T-helper 1 cell treated with Interleukin-12 subunit alpha and Interleukin-12 subunit beta and Interleukin-4 antibody, amounts not matched to agents 30 ng/mL and 1 ng/mL, for 36 hours (primary cell): Measurements from ENCODE around the gene LRRC75B. TPM values are rescaled to one million over a fixed set of nuclear protein-coding genes. Genes with fewer than 3 reads are reported as not detected.
"Not testable (repeated sequence)": the region's sequence is repeated elsewhere in the genome, so short reads cannot be mapped to it uniquely, and the experiment has no call there.

Source experiments
- intact Hi-C: fragments of 100-400 bp; cut with micrococcal nuclease; formaldehyde crosslinking; loops from one replicate; pipeline ENCODE4 v1.15.1; 2024
- total RNA-seq: library from RNA; stranded (reverse); gene quantifications from 2 replicates; pipeline ENCODE4 v1.2.3, GENCODE V29; 2022

The LRRC75B gene, protein sequence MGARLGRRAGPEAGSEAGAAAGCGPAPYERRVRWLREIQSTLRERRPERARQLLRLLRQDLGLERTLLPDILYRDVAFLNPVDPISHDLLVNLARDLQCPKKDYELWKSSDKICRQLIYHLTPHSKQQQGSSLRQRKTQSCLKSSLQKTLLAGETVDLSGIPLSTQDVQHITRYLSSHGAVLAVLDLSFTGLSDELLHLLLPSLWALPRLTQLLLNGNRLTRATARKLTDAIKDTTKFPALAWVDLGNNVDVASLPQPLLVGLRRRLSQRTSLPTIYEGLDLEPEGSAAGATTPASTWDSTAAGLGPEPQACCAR
- total RNA-seq = 1.7 and 1.8 TPM in 2 replicates

DNA sequence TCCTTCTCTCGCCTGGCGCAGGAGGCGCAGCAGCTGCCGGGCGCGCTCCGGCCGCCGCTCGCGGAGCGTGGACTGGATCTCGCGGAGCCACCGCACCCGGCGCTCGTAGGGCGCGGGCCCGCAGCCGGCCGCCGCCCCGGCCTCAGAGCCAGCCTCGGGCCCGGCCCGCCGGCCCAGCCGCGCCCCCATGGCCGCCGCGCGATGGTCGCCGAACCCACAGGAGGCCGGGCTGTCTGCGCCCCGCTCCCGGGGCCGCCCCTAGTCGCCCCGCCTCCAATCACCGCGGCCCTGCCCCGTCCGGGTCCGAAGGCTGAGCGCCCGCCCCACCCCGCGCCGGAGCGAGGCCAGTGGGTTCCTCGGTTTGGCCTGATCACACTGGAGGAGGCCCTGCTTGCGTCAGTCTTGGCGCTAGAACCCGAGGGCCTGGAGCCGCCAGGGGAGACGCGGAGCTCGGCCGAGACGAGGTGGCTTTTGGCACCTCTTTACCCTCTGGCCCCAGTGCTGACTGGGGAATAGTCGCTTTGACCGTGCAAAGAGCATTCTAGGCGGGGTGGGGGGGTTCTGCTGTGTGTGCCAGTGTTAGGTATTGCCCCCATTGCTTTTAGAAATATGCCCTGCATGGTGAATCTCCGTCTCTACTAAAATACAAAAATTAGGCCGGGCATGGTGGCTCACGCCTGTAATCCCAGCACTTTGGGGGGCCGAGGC is at the start of gene LRRC75B:
LRRC75B (minus strand) TSS at position 223 of the 708 bp plus-strand sequence; CDS start at position 189, 34 bp downstream.
- intact Hi-C loops = loop anchor here (2.0 kb wide), 1 partner anchor 38 kb away; the partner anchor contains the start of genes GUCD1 and SNRPD3

DNA sequence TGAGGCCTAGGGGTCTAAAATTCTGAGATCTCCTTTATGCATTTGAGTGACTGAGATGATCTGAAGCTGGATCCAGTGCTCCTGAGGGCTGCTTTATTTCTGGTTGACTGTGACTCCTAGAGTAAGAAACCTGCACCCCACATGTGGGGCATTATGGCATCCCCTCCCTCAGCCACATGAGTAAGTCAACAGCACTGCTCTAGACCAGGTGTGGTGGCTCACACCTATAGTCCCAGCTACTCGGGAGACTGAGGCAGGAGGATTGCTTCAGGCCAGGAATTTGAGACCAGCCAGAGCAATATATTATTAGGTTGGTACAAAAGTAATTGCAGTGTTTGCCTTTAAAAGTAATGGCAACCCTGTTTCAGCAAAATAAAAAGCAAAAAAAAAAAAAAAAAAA is 49.4 kb upstream of the LRRC75B start:
- intact Hi-C loops = not testable (repeated sequence)

DNA sequence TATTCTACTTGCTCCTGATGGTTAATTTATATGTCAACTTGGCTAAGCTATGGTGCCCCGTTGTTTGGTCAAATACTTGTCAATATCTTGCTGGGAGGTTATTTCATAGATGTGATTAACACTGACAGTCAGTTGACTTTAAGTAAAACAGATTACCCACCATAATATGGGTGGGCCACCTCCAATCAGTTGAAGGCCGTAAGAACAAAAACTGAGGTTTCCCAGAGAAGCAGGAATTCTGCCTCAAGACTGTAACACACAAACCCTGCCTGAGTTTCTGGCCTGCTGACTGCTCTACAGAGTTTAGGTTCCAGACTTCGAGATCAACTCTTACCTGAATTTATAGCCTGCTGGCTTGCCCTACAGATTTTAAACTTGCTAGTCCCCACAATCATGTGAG is 43.6 kb upstream of the LRRC75B start:
- intact Hi-C loops = not testable (repeated sequence)

DNA sequence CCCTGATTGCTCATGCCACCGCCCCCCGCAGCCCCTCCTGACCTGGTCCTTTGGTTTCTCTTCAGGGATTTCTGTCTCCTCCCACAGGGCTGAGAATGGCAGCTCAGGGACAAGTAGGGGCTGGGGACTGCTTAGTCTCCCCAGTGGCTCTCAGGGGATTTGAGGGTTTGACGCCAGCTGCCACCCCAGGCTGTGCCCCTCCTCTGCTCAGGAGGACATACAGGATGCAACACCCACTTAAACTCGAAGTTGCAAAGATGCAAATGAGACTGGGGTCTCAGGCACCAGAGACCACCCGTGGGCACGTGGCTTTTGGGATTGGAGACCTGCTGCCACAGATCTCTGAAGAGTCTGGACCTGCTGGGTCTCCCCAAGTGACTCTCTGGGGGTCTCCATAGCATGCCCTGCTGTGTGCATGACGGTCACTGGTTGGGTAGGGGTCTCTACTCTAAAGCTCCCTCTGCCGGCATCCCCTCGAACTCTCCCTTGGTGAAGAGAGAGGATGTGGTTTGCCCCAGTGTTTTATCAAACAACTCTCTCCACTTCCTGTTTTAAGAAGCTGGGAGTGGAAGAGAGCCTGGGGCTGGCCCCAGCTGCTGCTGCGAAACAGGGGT is 42.0 kb upstream of the LRRC75B start:
- intact Hi-C loops = not testable (repeated sequence)

DNA sequence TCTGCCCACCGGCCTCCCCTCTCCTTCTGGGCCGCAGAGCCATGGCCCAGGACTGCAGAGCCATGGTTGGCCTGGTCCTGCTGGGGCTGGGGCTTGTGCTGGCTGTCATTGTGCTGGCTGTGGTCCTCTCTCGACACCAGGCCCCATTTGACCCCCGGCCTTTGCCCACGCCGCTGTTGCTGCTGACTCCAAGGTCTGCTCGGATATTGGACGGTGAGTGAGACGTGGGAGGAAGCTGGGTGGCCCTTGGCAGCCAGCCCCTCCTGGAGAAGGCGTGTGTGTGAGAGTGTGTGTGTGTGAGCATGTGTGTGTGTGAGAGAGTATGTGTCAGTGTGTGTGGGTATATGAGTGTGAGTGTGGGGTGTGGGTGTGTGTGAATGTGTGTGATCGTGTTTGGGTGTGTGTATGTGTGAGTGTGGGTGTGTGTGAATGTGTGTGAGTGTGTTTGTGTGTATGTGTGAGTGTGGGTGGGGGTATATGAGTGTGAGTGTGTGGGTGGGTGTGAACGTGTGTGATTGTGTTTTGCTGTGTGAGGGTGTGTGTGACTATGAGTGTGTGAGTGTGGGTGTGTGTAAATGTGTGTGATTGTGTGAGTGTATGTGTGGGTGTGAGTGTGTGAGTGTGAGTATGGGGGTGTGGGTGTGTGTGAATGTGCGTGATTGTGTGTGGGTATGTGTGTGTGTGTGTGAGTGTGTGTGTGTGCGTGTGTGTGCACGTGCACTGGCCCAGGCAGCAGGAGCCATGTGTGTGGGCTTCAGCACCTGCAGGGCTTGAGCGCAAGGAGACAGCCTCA is 40.6 kb upstream of the LRRC75B start:
- intact Hi-C loops = not testable (repeated sequence)

DNA sequence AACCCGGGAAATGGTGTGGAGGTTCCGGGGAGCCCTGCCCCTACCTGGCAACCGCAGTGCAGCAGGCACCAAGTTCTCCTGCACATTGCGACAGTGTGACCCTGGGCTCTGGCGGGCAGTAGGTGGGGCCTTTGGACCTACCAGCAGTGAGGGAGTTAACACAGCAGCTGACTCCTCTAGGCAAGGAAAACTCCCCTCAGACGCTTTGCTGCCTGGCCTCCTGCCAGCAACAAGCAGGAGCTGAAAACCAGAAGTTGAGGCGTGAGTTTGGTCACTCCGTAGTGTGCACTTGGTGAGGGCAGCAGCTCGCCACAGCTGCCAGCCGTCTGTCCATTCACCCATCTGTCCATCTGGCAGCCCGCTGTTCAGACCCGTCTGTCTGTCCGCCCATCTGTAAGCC is 39.8 kb upstream of the LRRC75B start:
- intact Hi-C loops = not testable (repeated sequence)

DNA sequence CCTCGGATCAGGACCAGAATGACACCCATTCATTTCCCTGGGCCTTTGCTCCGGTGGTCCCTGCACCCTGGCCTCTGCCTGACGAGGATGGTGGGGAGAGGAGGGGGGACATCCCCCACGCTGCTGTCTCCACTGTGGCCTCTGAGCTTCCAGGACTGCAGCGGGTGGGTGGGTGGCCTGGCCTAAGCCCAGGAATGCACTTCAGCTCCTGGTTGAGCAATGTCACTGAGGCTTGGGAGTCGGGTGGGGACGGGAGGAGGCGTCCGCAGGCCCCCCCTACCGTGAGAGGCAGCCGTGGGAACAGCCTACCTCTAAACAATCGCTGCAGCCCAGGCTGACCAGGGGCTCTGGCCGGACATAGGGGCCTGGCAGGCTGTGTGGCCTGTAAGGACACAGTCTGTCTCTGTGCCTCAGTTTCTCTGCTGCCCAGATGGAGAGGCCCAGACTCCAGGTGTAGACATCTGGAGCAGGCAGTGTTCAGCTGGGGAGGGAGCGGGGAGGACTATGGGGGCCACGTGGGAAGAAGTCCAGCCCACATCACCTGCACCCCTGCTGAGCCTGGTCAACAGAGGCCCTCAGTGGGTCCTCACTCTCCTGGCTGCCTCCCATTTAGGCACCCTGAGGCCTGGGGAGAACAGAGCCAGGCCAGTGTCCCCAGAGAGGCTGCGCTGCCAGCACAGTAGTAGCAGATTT is 38.7 kb upstream of the LRRC75B start:
- intact Hi-C loops = not testable (repeated sequence)

DNA sequence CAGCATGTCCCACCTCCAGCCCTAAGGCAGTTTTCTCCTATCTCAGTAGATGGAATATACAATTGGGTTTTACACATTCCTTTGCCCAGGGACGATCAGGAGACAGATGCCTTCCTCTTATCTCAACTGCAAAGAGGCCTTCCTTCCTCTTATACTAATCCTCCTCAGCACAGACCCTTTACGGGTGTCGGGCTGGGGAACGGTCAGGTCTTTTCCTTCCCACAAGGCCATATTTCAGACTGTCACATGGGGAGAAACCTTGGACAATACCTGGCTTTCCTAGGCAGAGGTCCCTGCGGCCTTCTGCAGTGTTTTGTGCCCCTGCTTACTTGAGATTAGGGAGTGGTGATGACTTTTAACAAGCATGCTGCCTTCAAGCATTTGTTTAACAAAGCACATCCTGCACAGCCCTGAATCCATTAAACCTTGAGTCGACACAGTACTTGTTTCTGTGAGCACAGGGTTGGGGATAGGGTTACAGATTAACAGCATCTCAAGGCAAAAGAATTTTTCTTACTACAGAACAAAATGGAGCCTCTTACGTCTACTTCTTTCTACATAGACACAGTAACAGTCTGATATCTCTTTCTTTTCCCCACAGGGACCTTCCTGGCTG is 38.0 kb upstream of the LRRC75B start:
- intact Hi-C loops = not testable (repeated sequence)

DNA sequence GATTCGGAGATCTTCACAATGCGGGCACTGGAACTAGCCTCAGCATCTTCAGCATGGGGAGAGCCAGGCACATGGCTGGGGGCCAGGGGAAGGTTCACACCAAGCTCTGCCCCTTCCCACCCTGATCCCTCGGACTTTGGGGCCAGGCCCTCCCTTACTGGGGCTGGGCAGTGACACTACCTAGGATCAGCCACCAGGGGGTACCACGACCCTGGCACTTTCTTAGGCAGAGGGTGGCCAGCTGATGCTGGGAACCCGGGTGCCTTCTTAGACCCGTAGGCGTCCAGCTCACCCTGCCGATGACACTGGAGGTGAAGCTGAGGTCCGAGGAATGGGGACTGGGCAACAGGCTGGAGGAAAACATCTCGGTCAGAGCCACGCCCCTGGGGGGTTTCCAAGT is 36.2 kb upstream of the LRRC75B start:
- intact Hi-C loops = not testable (repeated sequence)

DNA sequence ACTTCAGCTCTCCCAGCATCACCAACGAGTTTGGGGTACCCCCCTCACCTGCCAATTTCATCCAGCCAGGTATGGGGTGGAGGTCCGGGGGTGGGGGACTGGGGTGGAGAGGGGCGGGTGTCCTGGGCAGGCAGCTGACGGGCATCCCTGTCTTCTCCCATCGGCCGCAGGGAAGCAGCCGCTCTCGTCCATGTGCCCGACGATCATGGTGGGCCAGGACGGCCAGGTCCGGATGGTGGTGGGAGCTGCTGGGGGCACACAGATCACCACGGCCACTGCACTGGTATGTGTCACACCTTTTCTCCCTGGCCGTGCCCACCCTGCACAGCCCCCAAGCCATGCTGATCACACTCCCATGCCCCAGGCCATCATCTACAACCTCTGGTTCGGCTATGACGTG is 35.0 kb upstream of the LRRC75B start:
- intact Hi-C loops = not testable (repeated sequence)

DNA sequence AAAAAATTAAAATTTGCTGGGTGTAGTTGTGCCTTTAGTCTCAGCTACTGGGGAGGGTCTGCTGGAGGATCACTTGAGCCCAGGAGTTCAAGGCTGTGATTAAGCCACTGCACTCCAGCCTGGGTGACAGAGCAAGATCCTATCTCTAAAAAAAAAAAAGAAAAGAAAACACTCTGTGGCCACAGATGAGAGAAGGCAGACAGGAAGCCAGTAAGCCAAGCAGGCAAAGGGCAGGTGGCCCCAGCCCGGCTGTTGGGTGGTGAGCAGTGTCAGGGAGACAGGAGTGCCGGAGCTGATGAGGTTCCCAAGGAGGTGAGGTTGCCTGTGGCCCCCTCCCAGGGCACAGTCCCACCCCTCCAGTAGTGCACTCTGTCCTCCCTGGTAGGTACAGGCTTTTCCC is 29.7 kb upstream of the LRRC75B start:
- intact Hi-C loops = not testable (repeated sequence)

DNA sequence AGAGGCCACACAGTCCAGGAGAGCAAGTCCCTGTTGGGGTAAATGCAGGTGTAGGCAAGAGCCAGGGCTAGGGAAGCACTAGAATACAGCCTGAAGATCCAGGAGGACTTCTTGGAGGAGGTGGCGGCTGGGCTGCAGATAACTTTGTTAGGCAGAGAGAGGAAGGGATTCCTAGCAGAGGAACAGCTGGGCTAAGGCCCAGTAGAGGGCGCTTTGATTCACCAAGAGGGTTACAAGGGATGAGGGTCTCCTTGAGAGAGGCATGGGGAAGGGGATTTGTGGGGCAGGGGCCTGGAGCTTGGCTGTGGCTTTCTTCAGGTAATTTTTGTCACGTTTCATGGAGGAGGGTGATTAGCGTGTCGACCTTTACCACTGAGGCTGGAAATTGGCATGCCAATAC is 28.4 kb upstream of the LRRC75B start:
- intact Hi-C loops = not testable (repeated sequence)

DNA sequence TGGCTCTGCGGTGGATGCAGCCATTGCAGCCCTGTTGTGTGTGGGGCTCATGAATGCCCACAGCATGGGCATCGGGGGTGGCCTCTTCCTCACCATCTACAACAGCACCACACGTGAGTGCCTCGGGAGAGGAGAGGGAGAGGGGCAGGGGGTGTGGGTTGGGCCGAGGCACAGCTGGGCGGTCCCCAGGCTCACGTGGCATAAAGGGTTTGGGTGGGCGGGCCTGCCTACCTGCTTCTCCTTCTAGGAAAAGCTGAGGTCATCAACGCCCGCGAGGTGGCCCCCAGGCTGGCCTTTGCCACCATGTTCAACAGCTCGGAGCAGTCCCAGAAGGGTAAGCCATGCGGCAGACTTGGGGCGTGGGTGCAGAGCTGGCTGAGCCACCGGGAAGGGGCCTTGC is 21.9 kb upstream of the LRRC75B start:
- intact Hi-C loops = not testable (repeated sequence)

DNA sequence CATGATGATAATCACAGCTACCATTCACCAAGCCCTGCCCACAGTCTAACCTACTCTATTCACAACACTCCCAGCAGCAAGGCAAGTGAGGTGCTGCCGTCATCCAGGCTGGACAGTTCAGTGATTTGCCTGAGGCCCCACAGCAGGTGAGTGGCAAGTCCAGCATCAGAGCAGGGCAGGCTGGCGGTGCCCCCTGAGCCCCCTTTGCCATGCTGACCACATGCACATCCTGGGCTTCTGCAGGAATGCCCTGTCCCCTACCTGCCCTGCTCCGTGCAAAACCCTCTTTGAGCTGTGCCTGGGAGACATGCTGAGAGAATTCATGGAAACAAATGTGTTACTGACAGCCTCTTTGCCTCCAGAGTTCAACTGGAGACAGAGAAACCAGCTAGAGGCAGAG is 17.0 kb upstream of the LRRC75B start:
- intact Hi-C loops = loop anchor here (10.0 kb wide), 1 partner anchor 175 kb away; no protein-coding TSS in a partner anchor

DNA sequence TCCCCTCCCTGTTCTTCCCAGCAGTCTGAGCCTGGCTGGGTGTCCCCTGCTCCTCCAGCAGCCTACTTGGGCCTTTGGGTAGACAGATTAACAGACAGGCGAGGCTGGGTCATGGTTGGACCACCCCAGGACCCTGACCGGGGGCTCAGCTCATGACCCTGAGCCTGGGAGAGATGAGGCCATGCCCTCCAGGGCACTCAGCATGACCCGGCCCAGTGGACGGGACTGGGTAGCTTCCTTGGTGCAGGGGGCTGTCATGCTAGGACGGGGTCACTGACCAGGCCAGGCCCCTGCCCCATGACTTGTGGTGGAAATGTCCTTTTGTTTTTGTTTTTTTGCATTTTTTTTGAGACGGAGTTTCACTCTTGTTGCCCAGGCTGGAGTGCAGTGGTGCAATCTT is 15.5 kb upstream of the LRRC75B start:
- intact Hi-C loops = loop anchor here (10.0 kb wide), 1 partner anchor 174 kb away; no protein-coding TSS in a partner anchor

DNA sequence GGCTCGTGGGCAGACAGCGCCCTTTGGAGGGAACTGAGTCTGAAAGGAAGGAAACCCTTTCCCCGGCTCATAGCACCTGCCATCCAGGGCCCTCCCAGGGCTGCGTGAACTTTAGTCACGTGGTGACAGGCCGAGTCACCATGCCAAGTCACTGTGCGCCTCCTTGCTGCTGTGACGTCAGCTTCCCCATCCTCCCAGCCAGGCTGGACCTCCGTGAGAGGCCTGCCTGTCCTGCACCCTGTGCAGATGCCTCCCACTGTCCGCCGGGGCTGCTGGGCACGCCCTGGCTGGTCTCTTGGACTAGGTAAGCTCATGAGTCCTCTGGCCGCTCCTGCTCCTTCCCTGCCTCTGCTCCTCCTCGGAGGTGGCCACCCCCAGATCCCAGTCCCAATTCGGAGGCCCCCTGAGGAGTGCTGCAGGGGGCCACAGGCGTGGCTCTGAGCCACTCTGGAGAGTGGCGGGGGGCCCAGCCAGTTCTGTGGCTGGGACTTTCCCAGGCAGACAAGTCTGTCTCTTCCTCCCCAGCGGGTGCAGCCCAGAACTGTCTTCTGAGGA is 14.6 kb upstream of the LRRC75B start:
- intact Hi-C loops = loop anchor here (2.0 to 10.0 kb wide), 2 partner anchors 53 to 173 kb away; partner anchors contain the start of genes GUCD1 and SNRPD3

DNA sequence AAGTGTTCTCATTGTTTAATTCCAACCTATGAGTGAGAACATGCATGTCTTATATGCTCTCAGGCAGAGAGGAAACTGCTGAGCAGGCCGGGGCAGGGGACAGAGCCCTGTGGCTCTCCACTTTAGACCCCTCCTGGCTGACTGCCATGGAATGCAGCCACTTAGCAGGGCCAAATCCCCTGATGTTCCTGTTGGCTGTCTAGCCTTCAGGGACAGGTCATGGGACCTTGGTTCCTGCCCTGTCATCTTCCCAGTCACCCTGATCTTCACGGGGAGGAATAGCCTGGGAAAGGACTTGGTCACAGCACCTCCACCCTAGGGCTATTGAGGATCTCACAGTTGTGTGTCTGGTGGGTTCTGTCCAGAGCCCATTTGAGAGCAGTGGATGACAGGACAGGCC is 13.5 kb upstream of the LRRC75B start:
- intact Hi-C loops = loop anchor here (2.0 to 10.0 kb wide), 2 partner anchors 52 to 172 kb away; partner anchors contain the start of genes GUCD1 and SNRPD3

DNA sequence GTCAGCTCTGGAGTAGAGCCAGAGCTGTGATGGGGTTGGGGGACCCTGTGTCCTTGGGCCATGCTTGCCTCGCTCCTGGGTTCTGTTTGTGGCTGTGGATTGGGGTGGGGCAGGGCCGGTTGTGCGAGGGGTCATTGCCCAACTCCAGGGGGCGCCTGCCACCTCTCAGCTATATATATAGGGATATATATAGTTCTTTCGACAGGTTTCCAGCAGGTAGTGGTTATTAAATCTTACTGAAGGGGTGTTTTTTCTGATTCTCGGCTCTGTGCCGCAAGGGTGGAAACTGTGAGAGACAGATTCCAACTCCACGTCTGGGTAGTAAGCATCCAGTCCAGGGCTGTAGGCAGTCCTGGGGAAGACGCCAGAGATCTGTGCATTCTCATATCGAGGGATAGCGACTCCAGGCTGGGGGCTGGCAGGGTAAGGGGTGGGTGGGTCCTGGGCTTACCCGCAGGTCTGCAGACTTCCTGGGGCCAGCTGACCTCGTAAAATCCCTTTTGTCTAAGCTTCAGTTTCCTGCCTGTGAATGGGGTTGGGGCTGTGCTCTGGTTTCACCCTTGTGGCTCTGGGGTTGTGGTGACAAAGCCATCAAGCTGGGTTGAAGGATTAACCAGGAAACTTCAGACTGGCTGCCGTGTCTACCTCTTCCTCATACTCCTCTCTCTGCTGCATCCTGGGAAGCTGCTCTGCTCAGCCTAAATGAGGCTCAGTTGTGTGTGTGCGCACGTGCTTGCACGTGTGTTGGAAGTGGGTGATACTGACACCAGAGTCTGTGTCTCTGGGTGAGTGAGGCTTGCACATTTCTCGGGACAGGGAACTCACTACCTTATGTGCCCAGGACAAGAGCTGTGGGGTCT is 11.1 kb upstream of the LRRC75B start:
- intact Hi-C loops = loop anchor here (10.0 kb wide), 1 partner anchor 169 kb away; no protein-coding TSS in a partner anchor
